OCI-LY3 (cell line): ENCODE results near the gene MEF2A.
"Not testable (repeated sequence)": the region's sequence is repeated elsewhere in the genome, so short reads cannot be mapped to it uniquely, and the experiment has no call there.

Experiments
- H2AFZ ChIP-seq: fragments of 200-600, 300-600 bp; shearing (Covaris generic); 2 replicates; pipeline ENCODE4 v1.6.0; 2014; ENCODE audit warnings: antibody characterized with exemption, low read depth, low read length
- H3K27ac ChIP-seq: fragments of 200-600, 300-600 bp; sonication (generic); 2 replicates; pipeline ENCODE4 v1.5.1; 2014; ENCODE audit warnings: mild to moderate bottlenecking, low read length, moderate library complexity, mixed read lengths
- H3K27me3 ChIP-seq: fragments of 200-600, 300-600 bp; sonication (generic); 2 replicates; pipeline ENCODE4 v1.6.1; 2014; ENCODE audit warnings: low read depth, low read length, mixed read lengths
- H3K36me3 ChIP-seq: fragments of 200-600, 300-600 bp; sonication (generic); replicated peaks from 2 replicates; pipeline ENCODE3; 2014; ENCODE audit warnings: low read depth, low read length, mixed read lengths
- H3K4me1 ChIP-seq: fragments of 300-600, 200-600 bp; sonication (generic); 2 replicates; pipeline ENCODE4 v1.6.1; 2014; ENCODE audit warnings: low read length, mixed read lengths
- H3K4me2 ChIP-seq: fragments of 200-600, 300-600 bp; sonication (generic); 2 replicates; pipeline ENCODE4 v1.6.1; 2014; ENCODE audit warnings: low read length, mixed read lengths
- H3K4me3 ChIP-seq: fragments of 300-600, 200-600 bp; sonication (generic); 2 replicates; pipeline ENCODE4 v1.5.1; 2014; ENCODE audit warnings: antibody characterized with exemption, mild to moderate bottlenecking, low read length, moderate library complexity
- H3K79me2 ChIP-seq: fragments of 300-600, 200-600 bp; shearing (Covaris generic); 2 replicates; pipeline ENCODE4 v1.6.1; 2014; ENCODE audit warnings: mild to moderate bottlenecking, low read length, mixed read lengths
- H3K9ac ChIP-seq: fragments of 300-600, 200-600 bp; shearing (Covaris generic); 2 replicates; pipeline ENCODE4 v1.6.0; 2014; ENCODE audit warnings: mild to moderate bottlenecking, low read length, moderate library complexity
- H3K9me3 ChIP-seq: fragments of 200-600, 300-600 bp; shearing (Covaris generic); 2 replicates; pipeline ENCODE4 v1.6.1; 2014; ENCODE audit warnings: low read length, mixed read lengths; ENCODE audit not compliant: insufficient read depth
- H4K20me1 ChIP-seq: fragments of 200-600, 300-600 bp; sonication (generic); 2 replicates; pipeline ENCODE4 v1.6.1; 2016; ENCODE audit warnings: low read length, mixed read lengths; ENCODE audit not compliant: insufficient read depth
- CTCF ChIP-seq: fragments of 200-600, 300-600 bp; sonication (generic); IDR thresholded peaks from 2 replicates; pipeline ENCODE4 v1.5.1; 2014; ENCODE audit warnings: antibody characterized with exemption, low read length, low read depth
- EZH2phosphoT487 ChIP-seq: fragments of 200-600 bp; shearing (Covaris generic); IDR thresholded peaks from 2 replicates; pipeline ENCODE4 v1.6.1; 2018; ENCODE audit warnings: antibody characterized with exemption, mixed run types, low read depth

The MEF2A gene

GRCh38 chr15:99657996-99658395 is 92.2 kb downstream of the MEF2A start:
- Histone ChIP-seq H3K4me1 (peaks cover 4% of the 10 kb centered on the region; the same call in 1 of the 2 replicates), H3K27me3 (no peaks in the 10 kb centered on the region), H2AFZ (no peak overlapping the region), H3K9me3 (no peaks in the 10 kb centered on the region), H3K4me3 (no peak overlapping the region), H3K27ac (no peak overlapping the region), H3K79me2 (no peaks in the 10 kb centered on the region), H3K4me2 (no peak overlapping the region), H4K20me1 (peaks cover 4% of the 10 kb centered on the region; the same call in 1 of the 2 replicates), H3K9ac (no peak overlapping the region), H3K36me3 (no peaks in the 10 kb centered on the region)
- no peak for TF ChIP-seq CTCF
- TF ChIP-seq EZH2phosphoT487, result no peak

- no peak for TF ChIP-seq EZH2phosphoT487
- no peak for TF ChIP-seq CTCF
- H3K4me2 ChIP-seq, result no peak overlapping the region
- no peak overlapping the region for H3K9ac ChIP-seq
- no peaks in the 10 kb centered on the region for H4K20me1 ChIP-seq
- H3K4me1 ChIP-seq, result no peaks in the 10 kb centered on the region
- no peaks in the 10 kb centered on the region for H3K79me2 ChIP-seq
- H3K27ac ChIP-seq, result no peak overlapping the region
- no peak overlapping the region for H2AFZ ChIP-seq
- H3K36me3 ChIP-seq, result peaks cover 5% of the 10 kb centered on the region
- H3K9me3 ChIP-seq, result no peaks in the 10 kb centered on the region
- no peak overlapping the region for H3K4me3 ChIP-seq
- H3K27me3 ChIP-seq, result no peaks in the 10 kb centered on the region
Observed at GRCh38 chr15:99662903-99663302, 97.1 kb downstream of the MEF2A start.

DNA sequence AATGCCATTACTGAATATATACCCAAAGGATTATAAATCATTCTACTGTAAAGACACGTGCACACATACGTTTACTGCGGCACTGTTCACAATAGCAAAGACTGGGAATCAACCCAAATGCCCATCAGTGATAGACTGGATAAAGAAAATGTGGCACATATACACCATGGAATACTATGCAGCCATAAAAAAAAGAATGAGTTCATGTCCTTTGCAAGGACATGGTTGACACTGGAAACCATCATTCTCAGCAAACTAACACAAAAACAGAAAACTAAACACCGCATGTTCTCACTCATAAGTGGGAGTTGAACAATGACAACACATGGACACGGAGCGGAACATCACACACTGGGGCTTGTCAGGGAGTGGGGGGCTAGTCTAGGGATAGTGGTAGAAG is 100.3 kb downstream of the MEF2A start:
- not testable (repeated sequence) for H3K27ac ChIP-seq, H4K20me1 ChIP-seq, H3K9ac ChIP-seq, H3K4me3 ChIP-seq, H3K4me2 ChIP-seq, H3K36me3 ChIP-seq, H3K27me3 ChIP-seq, H3K4me1 ChIP-seq, H2AFZ ChIP-seq, H3K79me2 ChIP-seq, H3K9me3 ChIP-seq

DNA sequence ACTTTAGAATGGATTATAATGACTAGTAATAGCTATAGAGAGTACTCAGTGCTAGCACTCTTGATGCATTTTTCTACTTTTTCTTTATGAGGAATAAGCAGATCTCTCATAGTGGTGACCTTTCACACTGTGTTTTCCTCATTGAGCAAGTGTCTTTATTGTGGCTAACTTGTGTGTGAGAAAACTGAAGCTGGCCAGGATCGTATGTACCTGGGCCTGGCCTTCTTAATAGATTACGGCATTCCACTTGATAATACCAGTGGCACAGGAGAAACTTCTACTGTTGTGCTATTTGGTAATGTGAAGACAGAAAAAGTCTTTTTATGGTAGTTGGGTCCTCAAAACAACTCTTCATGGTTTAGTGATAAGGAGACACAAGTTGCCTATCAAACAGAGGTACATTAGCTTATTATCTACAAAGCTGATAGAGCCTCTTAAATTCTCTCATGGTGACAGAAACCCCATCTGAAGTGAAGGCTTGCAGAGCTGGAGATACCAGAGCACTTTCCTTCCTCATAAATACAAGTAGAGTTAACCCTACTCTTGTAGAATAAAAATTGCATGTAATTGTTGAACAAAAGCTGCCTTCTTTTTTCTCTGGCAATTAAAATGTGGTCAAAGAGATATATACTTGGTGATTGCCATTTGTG is 102.9 kb downstream of the MEF2A start:
- Histone ChIP-seq H3K27ac (no peak overlapping the region), H3K27me3 (no peaks in the 10 kb centered on the region), H3K4me2 (no peak overlapping the region), H3K9me3 (no peaks in the 10 kb centered on the region), H3K79me2 (no peaks in the 10 kb centered on the region), H3K36me3 (peaks cover 17% of the 10 kb centered on the region), H2AFZ (no peak overlapping the region), H3K9ac (no peak overlapping the region), H3K4me1 (no peaks in the 10 kb centered on the region), H4K20me1 (no peaks in the 10 kb centered on the region), H3K4me3 (no peak overlapping the region)
- no peak for TF ChIP-seq EZH2phosphoT487
- TF ChIP-seq CTCF, result no peak
